Uterus (tissue), 4 donors: ENCODE measurements around the gene AFDN. TPM values are rescaled to one million over a fixed set of nuclear protein-coding genes. Genes with fewer than 3 reads are reported as not detected.
A peak's percentile ranks its signal among the peaks of the same experiment; 100 is the strongest.

Experiments used
- DNase-seq, 2 donors: peaks; one replicate each; pipeline ENCODE4 v3.0.0-alpha.2; 2019 to 2020
- H3K27ac ChIP-seq, 2 donors: fragments of 200-600 bp; sonication (generic); 1 replicate in 1 of 2; 2 replicates in 1 of 2; pipeline ENCODE4 v1.5.1; 2016 to 2018
- H3K27me3 ChIP-seq, 2 donors: fragments of 200-600 bp; sonication (generic); one replicate each; pipeline ENCODE4 v1.5.1; 2018 to 2019; ENCODE audit warnings: control low read depth in 1 of 2
- H3K36me3 ChIP-seq, 2 donors: fragments of 200-600 bp; sonication (generic); one replicate each; pipeline ENCODE4 v1.5.1; 2019; ENCODE audit warnings: control low read depth in 1 of 2
- H3K4me1 ChIP-seq, 2 donors: fragments of 200-600 bp; sonication (generic); one replicate each; pipeline ENCODE4 v1.5.1; 2018 to 2019; ENCODE audit warnings: control low read depth in 1 of 2
- H3K4me3 ChIP-seq, 2 donors: fragments of 200-600 bp; sonication (generic); 1 replicate in 1 of 2; 2 replicates in 1 of 2; pipeline ENCODE4 v1.5.1; 2018 to 2019; ENCODE audit warnings: mild to moderate bottlenecking in 1 of 2
- H3K9me3 ChIP-seq, 2 donors: fragments of 200-600 bp; sonication (generic); one replicate each; pipeline ENCODE4 v1.5.1; 2019; ENCODE audit warnings: control low read depth in 1 of 2
- CTCF ChIP-seq, 4 experiments: fragments of 200-600 bp in 2 of 4; fragments of 450-650 bp in 2 of 4; sonication (generic) in 2 of 4; IDR thresholded peaks; one replicate each; pipeline ENCODE4 v1.5.1; 2016 to 2019; ENCODE audit warnings: antibody characterized with exemption in 4 of 4, mild to moderate bottlenecking in 2 of 4, moderate library complexity in 1 of 4
- POLR2A ChIP-seq, 2 donors: fragments of 450-650 bp; IDR thresholded peaks; one replicate each; pipeline ENCODE4 v1.6.1; 2016; ENCODE audit warnings: antibody characterized with exemption in 2 of 2, mild to moderate bottlenecking in 1 of 2, moderate library complexity in 1 of 2
- intact Hi-C: fragments of 100-400 bp; cut with DNase I; formaldehyde crosslinking; loops from one replicate; pipeline ENCODE4 v1.15.1; 2023; ENCODE audit warnings: low total_unique reads
- total RNA-seq, 4 donors: library from RNA; depleted of rRNA in 3 of 4; stranded (reverse); fragments of >200 nt in 3 of 4; gene quantifications; one replicate each; pipeline versions ENCODE4 v1.1.0 to v1.2.4, GENCODE V29; 2014 to 2023
- donor health status: DM: yes; HTN: yes; CAD: no.

Gene AFDN
- total RNA-seq, 4 donors from 2014 or later: 64.6 to 210 (median 120) TPM

GRCh38 chr6:167968091-167968490 lies 141.4 kb downstream of the AFDN start:
- Histone ChIP-seq H3K9me3 (no peaks in the 10 kb centered on the region), H3K4me1 (no peaks in the 10 kb centered on the region), H3K36me3 (no peaks in the 10 kb centered on the region), H3K27me3 (no peaks in the 10 kb centered on the region), H3K4me3 (no peak overlapping the region), H3K27ac (no peak overlapping the region)
- TF ChIP-seq POLR2A (IDR thresholded peaks at IDR 0.05) (no peak), CTCF (IDR thresholded peaks at IDR 0.05) (peak in 1 of 4 experiments; percentile 25)
- intact Hi-C loops: no loop called here
- DNase-seq: no peak

DNA sequence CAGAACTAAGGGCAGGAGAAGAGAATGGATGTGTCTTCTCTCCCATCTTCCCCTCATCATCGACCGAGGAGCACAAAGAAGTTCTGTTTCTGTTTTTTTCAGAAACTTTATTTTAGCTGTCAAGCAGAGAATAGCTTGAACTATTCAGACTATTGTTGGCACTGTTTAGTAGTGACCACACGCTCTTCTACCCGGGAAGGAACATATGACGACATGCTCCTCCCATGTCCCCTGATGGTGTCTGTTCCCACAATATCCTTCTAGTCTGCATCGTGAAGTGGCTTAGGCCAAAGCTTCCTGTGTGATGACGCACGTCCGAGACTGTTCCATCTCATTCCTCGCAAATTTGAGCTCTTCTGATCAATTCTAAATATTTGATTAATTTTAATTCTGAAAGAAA lies 143.5 kb downstream of the AFDN start:
- intact Hi-C loops: no loop called here
- Histone ChIP-seq H3K27me3 (no peaks in the 10 kb centered on the region), H3K4me3 (no peak overlapping the region), H3K36me3 (no peaks in the 10 kb centered on the region), H3K4me1 (no peaks in the 10 kb centered on the region), H3K27ac (no peak overlapping the region), H3K9me3 (no peaks in the 10 kb centered on the region)
- TF ChIP-seq POLR2A (IDR thresholded peaks at IDR 0.05): no peak
- TF ChIP-seq CTCF (IDR thresholded peaks at IDR 0.05): no peak
- no peak for DNase-seq

- H3K4me1 ChIP-seq: no peaks in the 10 kb centered on the region
- H3K9me3 ChIP-seq: no peaks in the 10 kb centered on the region
- H3K27me3 ChIP-seq: no peaks in the 10 kb centered on the region
- H3K4me3 ChIP-seq: no peak overlapping the region
- DNase-seq: no peak
- no peak overlapping the region for H3K27ac ChIP-seq
- H3K36me3 ChIP-seq: no peaks in the 10 kb centered on the region
- intact Hi-C loops: no loop called here
- TF ChIP-seq POLR2A (IDR thresholded peaks at IDR 0.05) (no peak), CTCF (IDR thresholded peaks at IDR 0.05) (no peak)
Measured at GRCh38 chr6:167972193-167972592, 145.5 kb downstream of the AFDN start.

DNA sequence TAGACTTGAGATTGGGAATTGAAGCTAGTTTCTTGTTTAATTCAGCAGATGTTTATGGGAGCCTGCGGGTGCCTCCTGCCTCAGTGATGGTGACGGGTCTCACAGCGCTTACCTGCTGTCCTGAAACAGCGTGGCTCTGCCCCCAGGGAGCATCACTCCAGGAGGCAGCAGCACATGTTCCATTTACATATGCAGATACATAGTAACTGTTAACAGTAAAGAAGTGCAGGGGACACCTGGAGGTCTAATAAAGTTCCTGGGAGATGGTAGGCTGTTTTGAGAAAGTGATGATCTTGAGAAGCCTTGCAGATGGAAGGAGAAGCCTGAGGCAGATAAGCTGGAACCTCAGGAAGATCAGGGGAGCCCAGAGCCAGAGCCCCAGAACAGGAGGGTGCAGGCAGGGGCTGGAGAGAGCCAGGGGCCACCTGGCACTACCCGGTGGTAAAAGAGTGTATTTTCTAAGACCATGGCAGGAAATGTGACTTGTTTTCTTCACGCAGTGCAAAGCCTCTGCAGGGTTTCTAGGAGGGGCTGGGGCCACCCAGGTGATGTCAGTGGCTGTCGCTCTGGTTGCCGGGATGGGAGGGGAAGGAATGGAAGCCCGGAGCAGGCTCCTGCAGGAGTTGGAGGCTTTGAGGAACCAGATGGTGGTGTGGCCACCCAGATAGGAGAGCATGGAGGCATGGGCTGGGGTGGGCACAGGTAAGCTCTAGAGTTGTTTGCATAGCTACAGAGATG lies 146.6 kb downstream of the AFDN start:
- intact Hi-C loops: no loop called here

More for the DNA sequence above, 146.6 kb downstream of the AFDN start:
- DNase-seq: no peak
- Histone ChIP-seq H3K4me1 (no peaks in the 10 kb centered on the region), H3K36me3 (no peaks in the 10 kb centered on the region), H3K9me3 (no peaks in the 10 kb centered on the region), H3K27ac (no peak overlapping the region), H3K4me3 (no peak overlapping the region), H3K27me3 (no peaks in the 10 kb centered on the region)
- TF ChIP-seq POLR2A (IDR thresholded peaks at IDR 0.05): no peak
- no peak for TF ChIP-seq CTCF (IDR thresholded peaks at IDR 0.05)
